GM19438 (cell line): ENCODE measurements around the gene CASP8.
"Not testable (repeated sequence)": the region's sequence is repeated elsewhere in the genome, so short reads cannot be mapped to it uniquely, and the experiment has no call there.

Source experiments
- ATAC-seq: cut with Tn5 transposase; IDR thresholded peaks from one replicate; pipeline ENCODE4 v1.9.1; 2021; ENCODE audit warnings: low read depth; ENCODE audit not compliant: unreplicated experiment

Gene CASP8

DNA sequence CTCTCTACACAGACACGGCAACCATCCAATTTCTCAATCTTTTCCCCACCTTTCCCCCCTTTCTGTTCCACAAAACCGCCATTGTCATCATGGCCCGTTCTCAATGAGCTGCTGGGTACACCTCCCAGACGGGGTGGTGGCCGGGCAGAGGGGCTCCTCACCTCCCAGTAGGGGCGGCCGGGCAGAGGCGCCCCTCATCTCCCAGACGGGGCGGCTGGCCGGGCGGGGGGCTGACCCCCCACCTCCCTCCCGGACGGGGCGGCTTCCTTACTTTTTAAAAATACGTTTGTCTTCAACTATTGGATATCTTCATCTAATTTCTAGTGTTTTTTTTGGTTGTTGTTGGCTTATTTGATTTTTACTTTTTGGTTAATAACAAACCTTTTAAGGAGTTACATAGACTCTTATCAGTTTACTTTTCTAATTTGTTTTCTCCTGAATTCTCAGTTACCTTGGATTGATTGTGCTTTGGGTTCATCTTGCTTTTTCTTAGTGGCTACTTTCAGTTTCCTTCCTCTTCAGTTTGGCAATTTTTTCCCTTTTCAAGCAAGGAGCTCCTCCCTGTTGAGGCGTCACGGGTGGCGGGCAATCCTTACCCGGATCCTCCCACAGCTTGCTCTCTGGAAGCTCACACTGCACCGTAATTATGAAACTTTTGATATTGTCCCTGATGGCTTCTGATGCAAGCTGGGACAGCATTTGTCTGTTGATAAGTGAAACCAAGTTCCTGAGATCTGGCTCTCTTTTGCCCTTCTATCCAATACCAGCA, 21.0 kb upstream of the CASP8 start:
- ATAC-seq = not testable (repeated sequence)

DNA sequence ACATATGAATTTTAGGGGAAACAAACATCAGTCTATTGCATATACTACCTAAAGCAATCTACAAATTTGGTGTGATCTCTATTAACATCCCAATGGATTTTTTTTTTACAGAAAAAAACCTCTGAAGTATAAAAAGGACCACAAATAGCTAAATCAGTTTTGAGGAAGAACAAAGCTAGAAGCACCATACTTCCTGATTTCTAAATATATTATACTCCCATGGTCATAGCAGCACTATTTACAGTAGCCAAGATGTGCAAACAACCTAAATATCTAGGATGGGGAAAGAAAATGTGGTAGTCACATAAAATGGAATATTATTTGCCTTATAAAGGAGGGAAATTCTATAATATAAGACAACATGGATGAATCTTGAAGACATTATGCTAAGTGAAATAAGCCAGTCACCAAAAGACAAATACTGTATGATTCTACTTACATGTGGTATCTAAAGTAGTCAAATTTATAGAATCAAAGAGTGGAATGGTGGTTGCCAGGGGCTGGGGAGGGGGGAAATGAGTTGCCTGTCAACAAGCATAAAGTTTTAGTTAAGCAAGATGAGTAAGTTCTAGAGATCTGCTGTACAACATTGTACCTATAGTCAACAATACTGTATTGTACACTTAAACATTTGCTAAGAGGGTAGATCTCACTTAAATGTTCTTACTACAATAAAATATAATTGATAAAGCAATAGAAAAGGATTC, 17.6 kb upstream of the CASP8 start:
- ATAC-seq = no peak

DNA sequence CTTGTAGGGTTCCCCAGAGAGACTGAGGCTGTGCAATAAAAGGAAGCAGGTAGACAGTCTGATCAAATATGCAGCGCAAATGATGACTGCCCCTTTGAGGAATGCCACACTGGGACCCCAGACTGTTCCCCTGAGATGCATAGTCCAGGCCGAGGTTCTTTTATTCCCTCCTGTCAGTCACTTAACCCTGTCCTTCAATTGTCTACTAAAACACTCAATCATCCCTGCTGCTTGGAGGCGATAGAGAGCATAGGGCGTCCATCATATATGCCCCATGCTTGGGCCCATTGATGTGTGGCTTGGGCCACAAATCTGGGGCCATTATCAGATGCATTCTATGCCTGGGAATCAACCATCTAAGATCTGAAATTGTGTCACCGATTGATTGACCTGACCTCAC, 15.5 kb upstream of the CASP8 start:
- ATAC-seq = no peak

DNA sequence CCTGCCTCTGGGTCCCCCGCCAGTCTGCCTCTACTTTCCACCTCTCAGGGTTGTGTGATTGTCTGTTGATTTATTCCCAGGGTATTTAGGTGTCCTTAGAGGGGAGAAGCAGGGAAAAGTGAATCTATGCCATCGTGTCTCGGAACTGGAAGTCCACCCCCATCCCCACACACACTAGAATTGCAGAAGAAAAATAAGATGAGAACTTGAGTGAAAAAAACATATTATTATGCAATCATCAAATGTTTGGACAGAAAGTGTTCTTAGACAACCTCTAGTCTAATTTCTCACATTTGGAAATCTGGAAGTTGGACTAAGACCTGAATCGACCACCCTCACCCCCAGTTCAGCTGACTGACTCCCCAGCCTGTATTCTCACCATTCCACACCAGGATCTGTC, 14.1 kb upstream of the CASP8 start:
- ATAC-seq = no peak

DNA sequence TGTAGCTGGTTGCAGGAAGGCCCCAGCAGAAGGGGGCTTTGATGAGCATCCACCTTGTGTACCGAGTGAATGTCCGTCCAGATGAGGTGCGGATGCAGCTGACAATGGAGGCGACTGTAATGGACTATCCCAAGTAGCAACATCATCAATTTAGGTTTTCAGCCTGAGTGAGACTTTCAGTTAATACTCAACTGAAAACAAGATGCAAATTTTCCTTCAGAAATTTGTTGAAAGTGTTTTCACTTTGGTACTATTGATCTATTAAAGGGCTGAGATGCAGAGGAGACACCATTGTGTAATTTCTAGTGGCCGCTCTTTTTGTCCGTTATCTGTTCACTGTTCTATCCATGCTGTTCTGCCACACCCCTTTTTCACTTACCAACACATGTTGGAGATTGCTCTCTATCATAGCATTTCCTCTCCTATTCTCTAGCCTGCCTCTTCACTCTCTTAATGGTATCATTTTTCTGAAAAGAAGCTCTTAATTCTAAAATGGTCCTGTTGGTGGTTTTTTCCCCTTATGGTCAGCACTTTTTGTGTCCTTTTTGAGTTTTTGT, 12.0 kb upstream of the CASP8 start:
- peak; percentile 44 for ATAC-seq

DNA sequence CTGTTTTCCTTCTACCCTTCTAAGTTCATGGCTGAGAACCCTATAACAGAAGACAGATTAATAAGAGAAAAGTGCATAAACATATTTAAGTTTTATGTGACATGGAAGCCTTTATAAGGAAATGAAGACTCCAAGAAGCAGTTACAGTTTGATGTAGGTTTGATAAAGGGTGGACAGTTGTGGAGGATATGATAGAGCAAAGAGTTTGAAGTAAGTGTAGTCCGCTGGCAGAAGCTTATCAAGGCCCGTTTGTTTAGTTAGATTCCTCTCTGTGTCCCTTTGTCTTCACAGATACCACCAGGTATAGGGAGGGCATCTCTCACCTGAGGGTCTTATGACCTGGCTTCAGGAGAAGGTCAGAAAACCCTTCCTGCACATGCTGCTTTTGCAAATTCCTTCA, 10.4 kb upstream of the CASP8 start:
- ATAC-seq = no peak

DNA sequence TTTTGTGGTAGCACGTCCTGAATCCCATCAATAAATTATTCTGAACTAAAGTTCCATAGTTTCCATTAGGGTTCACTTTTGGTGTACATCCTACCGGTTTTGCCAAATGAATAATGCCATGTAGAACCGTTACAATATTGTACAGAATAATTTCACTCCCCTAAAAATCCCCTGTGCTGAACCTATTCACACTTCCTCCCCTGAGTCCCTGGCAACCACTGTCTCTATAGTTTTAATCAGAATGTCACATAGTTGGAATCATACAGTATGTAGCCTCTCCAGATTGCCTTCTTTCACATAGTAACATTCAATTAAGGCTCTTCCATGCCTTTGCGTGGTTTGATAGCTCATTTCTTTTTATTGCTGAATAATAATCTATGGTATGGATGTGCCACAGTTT, 9.6 kb upstream of the CASP8 start:
- ATAC-seq = no peak

DNA sequence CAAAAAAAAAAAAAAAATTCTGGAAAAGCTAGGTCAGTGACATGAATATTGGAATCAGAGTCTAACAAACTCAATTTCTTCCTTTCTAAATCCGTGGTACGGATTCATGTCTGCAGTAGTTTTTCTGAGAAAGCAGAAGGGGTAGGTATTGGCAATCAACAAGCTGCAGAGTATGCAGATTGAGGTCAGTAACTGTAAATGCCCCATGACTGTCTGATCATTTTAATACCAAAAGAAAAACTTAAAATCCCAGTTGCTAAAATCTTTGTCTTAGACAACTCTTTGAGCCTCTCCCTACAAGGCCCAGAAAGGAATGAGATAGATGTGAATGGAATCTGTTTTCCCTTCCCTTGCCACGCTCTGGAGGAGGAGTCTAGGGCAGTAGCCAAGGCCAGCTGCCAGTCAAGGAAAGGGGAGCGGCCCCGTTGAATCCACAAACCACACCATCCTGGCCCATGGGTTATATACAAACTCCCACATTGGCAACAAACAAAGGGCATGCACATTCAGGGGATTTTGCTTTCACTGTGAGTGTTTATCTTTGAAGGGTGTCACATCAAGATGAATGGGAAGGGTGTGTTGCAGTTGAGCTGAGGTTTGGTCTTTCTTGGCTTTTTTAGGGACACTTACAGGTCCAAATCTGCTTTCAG, 6.1 kb upstream of the CASP8 start:
- no peak for ATAC-seq

DNA sequence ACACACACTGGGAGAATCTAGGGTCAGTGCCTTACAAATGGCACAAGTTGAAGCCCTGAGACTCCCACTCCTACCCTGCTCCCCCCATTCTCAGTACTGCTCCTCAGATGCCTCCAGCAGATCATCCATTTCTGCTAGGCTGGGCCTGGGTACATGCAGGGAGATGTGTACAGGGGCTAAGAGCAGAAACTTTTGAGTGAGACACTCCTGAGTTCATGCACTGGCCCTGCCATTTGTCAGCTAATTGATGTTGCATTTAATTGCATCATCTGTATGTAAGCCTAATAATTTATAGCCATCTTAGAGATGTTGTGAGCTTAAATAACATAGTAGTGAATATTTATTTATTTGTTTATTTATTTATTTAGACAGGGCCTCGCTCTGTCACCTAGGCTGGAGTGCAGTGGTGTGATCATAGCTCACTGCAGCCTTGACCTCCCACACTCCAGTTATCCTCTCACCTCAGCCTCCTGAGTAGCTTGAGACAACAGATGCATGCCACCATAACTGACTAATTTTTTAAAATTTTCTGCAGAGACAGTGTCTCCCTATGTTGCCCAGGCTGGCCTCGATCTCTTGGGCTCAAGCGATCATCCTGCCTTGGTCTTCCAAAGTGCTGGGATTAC, 4.8 kb upstream of the CASP8 start:
- ATAC-seq = no peak

DNA sequence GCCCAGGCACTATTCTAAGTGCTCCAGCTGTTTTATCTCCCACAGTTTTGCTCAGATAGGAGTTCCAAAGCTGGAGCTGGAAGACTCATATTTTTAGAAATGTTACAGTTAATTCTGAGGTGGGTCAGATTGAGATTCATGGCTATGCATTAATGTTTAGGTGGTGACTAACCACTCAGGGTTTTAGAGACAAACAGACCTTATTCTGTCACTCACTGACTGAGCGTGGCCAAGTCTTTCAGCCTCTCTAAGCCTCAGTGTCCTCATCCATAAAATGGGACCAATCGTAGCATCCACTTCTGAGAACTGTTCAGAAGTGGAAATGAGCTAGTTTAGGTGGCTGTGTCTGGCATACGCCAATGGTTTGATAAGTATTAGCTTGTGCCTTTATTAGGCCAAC, 4.3 kb upstream of the CASP8 start:
- ATAC-seq = no peak

DNA sequence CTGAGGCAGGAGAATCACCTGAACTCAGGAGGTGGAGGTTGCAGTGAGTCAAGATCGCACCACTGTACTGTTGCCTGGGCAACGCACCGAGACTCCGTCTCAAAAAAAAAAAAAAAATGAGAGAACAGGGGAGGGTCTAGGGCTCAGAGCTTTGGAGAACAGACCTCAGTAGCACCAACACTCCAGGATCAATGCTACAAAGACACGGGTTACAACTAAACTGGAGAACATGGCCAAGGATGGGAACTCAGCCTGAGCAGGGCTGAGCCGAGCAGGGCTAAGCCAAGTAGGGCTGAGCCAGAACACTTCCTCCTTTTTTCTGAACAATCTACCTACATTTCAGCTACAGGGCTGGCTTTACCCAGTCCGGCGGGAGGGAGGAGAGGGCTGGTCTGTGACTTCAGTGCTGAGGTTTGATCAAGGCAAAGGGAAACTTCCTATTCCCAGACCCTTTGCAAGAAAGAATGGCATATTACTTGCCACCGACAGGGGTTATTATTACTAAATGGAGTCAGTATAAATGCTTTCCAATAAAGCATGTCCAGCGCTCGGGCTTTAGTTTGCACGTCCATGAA, 2.9 kb upstream of the CASP8 start:
- peak; percentile 45 for ATAC-seq

DNA sequence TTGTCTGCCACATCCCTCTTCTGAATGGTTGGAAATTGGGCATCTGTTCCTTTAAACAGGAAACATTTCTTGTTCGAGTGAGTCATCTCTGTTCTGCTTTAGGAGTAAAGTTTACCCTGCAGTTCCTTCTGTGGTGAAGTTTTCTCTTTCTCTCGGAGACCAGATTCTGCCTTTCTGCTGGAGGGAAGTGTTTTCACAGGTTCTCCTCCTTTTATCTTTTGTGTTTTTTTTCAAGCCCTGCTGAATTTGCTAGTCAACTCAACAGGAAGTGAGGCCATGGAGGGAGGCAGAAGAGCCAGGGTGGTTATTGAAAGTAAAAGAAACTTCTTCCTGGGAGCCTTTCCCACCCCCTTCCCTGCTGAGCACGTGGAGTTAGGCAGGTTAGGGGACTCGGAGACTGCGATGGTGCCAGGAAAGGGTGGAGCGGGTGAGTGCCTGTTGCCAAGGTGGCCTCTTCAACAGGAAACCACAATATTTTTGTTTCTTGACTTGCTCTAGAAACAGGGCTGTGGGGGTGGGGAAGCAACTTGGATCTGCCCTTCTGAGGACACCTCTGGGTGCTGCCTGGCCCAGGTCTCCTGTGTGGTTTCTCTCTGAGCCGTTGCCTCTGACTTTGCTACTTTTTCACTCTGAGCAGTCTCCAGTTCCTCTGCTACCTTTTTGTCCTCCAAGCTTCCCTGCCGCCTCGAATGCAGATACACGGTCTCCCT, 2.2 kb upstream of the CASP8 start:
- peak; percentile 66 for ATAC-seq

DNA sequence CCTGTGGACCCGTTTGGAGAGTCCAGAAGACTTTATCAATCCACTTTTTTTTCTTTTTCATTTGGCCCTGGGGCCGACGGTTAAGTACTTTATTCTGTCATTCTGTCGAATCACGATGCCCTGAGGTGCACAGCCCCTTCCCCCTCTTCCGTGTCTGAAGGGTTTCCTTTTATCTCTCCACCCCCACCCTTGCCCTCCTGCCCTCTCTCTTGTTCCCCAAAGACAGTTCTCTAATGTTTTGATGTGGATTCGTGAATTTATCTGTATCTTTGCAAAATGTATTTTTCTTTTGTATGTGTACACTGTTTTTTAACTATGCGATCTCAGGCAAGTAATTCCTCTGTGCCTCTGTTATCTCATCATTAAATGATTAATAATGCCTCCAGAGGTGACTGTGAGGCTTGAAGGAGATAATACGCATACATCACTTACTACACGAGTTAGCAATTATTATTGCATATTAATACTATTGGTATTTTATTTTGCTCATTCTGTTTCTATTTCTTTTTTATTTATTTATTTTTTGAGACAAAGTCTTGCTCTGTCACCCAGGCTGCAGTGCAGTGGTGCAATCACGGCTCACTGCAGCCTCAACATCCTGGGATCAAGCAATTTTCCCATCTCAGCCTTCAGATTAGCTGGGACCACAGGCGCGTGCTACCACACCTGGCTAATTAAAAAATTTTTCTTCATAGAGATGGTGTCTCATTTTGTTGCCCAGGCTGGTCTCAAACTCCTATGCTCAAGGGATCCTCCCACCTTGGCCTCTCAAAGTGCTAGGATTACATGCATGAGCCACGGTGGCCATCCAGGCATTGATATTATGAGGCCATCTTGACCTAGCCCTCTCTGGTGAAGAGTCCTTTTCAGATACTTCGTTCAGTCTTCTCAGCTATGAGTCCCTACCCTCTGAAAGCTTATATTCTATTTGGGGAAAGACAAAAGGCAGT, 1.4 kb upstream of the CASP8 start:
- ATAC-seq = peak; percentile 14

DNA sequence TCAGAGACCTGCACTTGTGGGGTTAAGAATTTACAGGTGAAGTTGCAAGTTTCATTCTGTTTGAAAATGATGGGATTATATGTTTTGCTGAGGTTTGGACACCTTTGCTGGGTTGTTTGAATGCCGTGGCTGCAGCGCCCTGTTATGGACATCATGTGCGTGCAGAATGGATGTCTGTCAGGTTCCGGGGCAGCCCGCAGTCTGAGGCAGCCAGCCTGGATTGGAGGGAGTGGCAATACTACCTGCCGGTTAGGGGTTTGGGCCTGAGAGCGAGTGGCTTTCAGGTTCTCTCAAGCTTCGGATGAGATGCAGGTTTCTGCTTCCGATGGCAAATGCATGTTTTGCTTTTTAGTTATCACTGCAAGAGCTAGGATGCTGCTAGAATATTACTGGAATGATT, 1.1 kb downstream of the CASP8 start:
- ATAC-seq = no peak

DNA sequence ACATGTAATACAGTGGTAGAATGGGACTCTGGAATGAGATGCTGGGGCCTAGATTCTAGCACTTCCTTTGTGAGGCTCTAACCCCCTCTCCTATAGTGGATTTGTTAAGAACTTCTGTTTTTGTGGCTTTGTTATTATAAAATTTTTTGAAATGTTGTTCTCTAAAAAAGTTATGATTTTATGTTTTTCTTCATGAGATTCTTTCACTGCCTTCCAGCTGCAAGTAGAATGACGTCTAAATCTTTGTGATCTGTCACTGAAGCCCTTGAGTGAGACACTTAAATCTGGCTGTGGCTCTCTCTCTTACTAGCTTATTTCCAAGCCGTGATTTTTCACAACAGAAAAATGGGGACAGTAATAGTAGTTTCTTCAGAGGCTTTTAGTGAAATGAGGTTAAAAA, 1.6 kb downstream of the CASP8 start:
- no peak for ATAC-seq

DNA sequence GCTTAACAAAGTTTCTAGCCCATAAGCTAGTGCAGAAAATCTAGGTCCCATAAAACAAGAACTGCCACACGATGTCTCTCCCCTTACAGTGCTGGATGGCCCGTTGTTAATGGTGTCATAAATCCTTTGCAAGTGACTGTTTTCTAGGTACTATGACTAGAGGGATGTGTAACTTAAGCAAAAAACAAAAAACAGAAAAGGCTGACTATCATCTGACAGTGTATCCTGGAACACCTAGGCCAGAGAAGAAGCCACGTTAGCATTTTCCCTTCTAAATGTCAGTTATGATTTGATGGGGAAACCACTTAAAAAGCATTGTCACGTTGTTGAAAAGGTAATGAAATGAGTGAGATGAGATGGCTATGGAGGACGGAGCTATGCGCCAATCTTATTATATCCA, 2.4 kb downstream of the CASP8 start:
- ATAC-seq = no peak

DNA sequence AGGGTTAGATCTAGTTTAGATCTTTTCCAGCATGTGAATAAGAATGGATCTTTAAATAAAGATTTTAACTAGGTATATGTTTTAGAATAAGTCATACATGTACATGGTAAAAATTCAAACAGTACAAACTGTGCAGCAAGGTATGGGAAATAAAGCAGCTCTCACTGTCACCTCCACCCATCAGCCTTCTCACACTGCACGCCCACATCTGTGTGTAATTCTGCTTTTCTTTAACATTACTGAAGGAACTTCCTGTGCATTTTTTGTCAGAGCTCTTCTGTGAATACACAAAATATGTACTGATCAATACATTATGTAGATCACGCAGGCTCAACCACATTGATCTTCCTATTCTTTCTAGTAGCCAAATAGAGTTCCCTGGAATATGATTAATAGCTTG, 3.4 kb downstream of the CASP8 start:
- no peak for ATAC-seq

DNA sequence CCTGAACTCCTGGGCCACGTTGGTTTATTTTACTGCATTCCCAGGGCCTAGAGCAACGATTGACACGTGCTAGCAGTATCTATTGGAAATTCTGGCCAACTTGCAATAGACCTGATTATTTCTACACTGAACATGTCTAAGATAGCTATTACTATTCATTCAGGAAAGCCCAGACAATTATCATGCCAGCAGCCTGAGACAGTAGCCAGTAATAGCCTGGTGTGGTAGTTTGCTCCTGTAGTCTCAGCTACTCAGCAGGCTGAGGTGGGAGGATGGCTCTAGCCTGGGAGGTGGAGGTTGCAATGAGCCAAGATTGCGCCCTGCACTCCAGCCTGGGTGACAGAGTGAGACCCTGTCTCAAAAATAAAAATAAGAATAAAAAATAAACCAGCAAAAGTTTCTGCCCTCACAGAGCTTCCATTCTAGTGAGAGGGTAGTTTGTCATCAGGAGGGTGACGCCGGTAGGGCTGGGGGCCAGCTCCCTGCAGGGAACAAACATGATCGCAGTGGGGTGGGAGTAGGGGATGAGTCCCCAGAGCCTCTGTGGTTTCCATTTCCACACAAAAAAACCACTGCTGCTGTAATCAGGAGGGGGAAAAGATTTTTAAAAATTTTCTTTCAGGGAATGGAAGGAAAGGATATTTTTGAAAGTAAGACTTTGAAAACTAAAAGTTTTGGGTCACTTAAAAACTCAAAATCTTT, 4.3 kb downstream of the CASP8 start:
- ATAC-seq = no peak
